GM19240 (cell line): Measurements from ENCODE around the gene CWC27.
A peak's percentile ranks its signal among the peaks of the same experiment; 100 is the strongest.
"Not testable (repeated sequence)": the region's sequence is repeated elsewhere in the genome, so short reads cannot be mapped to it uniquely, and the experiment has no call there.

Experiments used
- DNase-seq: peaks from one replicate; pipeline ENCODE4 v3.0.0; 2011; ENCODE audit warnings: low spot score; ENCODE audit not compliant: insufficient read length

CWC27 gene

DNA sequence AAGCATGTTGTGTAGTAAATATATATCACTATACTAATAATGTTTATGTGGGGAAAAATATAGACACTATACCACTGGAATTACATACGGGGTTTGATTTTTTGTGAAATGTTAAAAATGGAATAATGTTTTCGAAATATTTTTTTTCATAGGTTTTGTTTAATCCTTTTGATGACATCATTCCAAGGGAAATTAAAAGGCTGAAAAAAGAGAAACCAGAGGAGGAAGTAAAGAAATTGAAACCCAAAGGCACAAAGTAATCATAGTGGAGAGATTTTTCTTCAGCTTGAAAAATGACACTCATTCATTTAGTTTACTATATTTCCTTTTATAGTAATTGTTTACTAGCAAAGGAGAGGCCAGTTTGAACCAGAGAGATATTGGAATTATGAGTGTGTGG lies 17.6 kb downstream of the CWC27 start:
- no peak for DNase-seq

DNA sequence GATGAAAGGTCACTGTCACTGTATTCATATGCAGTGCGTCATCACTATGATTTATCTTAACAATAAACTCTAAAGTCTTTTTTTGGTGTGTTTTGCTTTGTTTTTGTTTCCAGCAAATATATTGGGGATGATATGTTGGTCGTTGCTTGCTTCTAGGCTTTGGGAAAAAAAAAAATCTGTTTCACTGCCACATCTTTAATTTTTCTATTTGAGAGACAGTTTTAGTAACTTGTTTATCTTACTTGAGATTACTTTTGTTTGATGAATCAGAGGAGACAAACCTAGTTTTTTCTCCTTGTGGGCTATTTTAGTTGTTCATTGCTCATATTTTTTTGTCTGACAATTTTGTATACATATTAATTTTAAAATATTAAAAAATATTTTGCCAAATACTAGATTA lies 19.4 kb downstream of the CWC27 start:
- no peak for DNase-seq

DNA sequence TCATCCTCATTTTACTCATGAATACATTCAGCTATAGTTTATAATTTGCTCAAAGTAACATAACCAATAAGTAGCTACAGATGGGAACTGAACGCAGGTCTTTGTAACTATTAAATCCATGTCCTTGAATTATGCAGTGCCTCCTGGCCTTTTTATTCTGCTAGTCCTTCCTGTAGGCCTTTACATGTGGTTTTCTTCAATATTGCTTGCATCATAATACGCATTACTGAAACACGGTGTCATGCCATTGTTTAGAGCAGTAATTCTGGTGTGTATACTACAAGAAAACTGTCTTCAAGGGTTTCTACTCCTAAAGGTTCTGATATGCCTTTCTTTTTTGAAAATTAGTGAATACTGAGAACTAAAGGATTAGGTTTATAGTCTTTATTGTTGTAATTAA lies 20.7 kb downstream of the CWC27 start:
- DNase-seq: no peak

DNA sequence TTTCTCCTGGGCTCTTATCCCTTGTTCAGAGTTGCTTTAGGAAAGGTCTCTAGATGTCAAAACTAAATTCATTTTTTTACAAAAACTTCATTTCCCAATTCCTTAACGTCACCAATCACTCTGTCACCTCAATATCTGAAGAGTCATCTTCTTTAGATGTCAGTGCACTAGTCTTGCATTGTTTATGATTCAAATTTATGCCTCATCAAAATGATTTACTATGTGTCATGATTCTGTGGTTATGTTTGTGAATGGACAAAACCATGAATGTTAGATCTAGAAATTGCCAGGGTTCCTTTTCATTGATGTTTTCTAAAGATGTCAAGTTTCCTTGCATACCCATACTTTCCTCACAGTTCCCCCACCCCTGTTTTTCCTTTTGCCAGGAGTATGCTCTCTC lies 21.5 kb downstream of the CWC27 start:
- no peak for DNase-seq

DNA sequence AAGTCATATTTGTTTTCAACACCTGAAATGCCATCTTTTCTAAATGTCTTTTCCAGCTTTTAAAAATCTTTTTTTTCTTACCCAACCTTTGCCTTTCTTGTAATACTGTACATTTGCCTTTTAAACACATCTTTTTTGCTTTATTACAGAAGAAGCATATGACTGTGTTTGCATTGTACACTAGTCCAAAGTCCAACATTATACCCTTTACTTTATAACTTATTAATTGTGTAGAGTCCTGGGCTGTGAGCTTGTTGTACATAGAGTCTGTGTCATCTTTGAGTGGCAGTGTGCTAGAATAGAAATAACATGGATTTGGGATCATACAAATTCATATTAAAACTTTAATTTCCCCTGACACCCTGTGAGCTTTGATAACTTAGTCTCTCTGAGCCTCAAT lies 23.7 kb downstream of the CWC27 start:
- DNase-seq: no peak

DNA sequence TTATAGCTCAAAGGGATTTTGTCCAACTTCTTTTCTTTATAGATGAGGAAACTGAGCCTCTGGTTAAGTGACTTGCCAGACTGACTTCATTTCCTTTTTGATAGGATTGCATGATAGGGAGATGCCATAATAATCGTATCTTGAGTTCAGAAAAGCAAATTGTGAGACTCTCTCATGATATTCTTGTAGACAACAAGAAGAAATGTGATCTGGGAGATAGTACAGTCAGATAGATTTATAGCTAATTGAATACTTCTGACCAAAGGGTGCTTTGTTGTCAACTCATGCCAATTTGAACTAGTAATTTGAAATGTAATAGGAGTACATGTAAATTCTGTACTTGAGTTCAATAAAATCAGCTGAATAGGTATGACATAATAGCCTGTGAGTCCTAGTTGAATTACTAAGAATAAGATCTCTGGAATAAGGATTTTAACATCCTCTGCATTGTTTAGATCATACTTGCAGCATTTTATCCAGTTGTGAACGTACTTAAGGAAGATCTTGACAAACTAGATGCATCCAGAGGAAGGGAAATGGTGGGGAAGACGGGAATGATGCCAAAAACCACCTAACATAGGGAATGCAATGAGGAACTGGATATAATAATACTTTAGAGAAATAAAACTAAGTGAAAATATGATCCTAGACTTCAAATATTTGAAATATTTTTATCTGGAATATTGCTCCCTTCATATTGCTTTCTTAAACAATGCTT lies 25.5 kb downstream of the CWC27 start:
- no peak for DNase-seq

DNA sequence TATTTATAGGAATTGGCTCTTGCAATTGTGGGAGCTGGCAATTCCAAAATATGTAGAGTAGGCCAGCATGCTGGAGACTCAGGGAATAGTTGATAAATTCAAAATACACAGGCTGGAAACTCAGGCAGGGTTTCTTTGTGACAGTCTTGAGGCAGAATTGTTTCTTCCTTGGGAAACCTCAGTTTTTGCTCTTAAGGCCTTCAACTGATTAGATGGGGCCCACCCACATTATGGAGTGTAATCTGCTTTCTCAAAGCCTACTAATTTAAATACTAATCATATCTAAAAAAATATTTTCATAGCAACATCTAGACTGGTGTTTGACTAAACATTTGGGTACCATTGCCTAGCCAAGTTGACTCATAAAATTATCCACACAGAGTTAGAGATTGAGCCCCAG lies 27.6 kb downstream of the CWC27 start:
- no peak for DNase-seq

DNA sequence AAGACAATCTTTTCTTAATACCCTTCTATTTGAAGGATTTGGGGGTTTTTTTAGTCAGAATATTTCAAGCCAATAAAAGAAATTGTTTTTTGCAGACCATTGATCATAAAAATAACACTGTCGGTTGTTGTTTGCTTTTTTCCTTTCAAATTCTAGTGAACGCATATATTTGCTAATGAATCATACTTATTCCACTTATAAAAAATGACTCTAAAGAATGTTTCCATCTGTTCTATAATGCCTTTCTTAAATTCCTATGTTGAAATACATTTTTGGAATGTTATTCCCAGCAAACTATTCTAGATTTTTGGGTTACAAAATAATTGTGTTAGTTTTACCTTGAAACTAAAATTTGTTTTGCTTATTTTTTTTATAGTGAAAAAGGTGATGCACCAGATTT lies 32.2 kb downstream of the CWC27 start:
- DNase-seq: no peak

DNA sequence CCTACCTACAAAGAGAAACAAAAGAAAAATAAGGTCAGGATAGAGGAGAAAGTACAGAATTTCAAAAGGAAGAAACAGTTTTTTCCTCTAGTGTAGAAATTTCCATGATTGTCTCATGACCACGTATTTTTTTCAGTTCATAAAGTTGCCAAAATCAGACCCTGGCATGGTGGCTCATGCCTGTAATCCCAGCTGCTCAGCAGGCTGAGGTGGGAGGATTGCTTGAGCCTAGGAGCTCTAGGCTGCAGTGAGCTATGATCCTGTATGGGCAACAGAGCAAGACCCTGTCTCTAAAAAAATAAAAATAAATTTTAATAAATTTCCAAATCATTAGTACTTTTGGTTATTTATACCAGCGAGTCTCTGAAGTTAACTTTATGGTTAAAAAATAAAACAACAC lies 37.8 kb downstream of the CWC27 start:
- DNase-seq: no peak

DNA sequence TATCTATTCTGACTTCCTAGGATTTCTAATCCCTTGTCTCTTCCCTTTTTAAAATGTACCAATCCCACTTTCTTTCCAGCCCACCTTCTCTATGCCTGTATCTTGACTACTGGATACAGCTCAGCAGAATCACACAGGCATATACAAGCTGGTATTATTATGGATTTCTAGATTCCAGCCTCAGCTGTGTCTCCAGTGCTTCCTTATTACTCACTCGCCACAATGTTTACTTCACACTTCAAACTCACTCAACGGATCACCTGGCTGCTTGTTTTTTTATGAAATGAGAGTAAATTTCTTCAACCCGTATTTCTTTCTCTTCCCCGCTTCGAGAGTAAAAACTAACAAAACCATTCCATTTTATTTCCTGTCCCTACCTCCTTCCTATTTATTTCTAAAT lies 38.8 kb downstream of the CWC27 start:
- DNase-seq: no peak

DNA sequence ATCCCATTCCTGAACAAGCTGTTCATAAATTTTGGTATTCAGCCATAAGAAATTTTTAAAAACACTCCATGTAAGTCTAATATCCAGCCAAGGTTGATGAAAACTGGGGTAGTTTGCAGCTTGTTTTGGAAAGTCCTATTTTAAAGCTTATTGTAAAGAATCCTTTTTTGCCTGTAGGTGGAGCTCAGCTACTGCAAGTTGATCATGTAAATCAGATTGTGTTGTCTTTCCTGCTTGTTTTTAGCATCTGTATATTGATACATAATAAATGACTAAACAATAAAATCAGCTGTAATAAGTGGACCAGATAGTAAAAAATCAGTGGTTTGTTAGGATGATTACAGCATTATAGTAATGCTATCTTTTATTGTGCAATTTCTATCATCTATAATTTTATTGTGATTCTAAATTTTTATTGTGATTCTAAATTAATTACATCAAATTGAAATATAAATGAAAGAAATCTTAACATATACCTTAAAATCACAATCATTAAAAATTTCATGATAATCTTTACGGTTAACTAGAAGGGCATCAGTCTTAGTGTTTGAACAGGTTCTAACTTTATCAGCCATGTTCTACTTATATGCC lies 42.4 kb downstream of the CWC27 start:
- no peak for DNase-seq

DNA sequence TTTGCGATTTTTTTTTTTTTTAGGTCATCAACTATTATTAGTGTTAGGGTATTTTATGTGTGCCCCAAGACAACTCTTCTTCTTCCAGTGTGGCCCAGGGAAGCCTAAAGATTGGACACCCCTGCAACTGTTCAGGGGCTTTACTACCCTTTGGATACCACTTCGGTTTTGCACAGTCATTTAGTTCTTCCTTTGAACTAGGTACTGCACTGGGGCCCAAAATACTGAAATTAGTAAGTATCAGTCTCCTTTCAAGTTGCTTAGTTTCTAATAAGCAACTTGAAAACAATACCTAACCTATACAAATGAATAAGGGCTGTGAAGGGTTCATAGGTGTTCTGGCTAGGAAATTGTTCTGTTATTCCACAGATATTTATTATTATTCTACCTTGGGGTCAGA lies 45.3 kb downstream of the CWC27 start:
- peak; percentile 4 for DNase-seq

DNA sequence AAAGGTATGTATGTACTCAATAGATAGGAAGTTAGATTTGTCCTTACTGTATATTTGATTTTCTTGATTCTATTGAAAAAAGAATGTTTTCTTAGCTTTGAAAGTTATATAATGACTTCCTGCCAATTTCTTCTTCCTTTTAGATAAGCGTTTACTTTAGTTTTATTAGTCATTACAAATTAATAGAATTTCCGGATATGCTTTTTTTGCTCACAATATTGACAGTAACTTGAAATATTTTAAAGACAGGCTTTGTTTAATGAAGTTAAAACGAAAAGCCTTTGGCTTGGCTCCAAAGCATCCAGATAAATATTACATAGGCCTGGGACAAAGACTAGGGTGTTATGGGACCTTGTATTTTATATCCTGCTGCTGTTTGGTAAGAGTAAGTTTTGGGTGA lies 49.5 kb downstream of the CWC27 start:
- no peak for DNase-seq

DNA sequence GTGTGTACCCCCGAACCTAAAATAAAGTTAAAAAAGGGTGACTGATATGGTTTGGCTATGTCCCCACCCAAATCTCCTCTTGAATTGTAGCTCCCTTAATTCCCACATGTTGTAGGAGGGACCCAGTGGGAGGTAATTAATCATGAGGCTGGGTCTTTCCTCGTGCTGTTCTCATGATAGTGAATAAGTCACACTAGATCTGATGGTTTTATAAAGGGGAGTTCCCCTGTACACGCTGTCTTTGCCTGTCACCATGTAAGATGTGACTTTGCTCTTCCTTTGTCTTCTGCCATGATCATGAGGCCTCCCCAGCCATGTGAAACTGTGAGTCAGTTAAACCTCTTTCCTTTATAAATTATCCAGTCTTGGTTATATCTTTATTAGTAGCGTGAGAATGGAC lies 50.6 kb downstream of the CWC27 start:
- not testable (repeated sequence) for DNase-seq

DNA sequence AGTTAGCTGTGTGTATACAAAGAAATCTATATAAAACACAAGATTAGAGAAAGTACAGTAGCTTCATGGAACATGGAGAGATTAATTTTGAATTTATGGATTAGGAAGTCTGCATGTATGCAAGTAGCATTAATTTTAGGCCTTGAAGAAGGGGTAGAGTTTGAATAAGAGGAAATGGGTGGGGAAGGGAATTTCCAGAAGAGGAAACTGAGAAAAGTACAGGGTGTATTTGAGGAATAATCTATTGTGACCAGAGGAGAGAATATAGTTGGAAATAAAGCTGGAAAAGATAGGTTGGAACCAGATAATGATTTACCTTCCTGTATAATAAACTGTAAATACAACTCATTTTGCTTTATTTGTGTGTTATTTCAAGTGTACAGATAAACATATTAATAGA lies 53.6 kb downstream of the CWC27 start:
- no peak for DNase-seq

DNA sequence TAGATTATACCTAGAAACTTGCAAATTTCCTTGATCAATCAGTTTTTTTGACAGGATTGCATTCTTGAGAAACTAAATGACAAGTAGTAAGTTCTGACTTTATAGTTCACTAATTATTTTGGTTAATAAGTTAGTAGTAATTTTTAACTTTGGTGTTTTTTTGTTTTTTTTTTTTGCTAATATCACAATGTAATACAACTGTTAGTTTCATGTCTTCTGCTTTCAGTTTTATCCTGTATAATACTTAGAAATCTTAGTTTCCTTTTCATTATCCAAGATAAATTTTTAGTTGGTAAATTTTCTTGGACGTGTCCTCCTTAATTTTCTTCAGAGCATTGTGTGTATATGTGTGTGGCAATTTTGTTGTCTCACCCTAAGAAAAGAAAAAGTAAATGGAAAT lies 57.8 kb downstream of the CWC27 start:
- no peak for DNase-seq

DNA sequence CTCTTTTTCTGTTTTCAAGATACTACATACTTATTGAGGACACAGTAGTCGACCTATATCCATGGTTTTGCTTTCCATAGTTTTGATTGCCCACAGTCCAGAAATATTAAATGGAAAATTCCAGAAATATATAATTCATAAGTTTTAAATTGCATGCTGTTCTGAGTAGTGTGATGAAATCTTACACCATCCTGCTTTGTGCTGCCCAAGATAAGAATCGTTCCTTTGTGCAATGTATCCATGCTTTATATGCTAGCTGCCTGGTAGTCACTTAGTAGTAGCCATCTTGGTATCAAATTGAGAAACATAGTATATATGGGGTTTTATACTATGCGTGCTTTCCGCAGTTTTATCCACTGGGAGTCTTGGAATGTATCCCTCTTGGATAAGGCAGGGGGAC lies 59.0 kb downstream of the CWC27 start:
- no peak for DNase-seq

DNA sequence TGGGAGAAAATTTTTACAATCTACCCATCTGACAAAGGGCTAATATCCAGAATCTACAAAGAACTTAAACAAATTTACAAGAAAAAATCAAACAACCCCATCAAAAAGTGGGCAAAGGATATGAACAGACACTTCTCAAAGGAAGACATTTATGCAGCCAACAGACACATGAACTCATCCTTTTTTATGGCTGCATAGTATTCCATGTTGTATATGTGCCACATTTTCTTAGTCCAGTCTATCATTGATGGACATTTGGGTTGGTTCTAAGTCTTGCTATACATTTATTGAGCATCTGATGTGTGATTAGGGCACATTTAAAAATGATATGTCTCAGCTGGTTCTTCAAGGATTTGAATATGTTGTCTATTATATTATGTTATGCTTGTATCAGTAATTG lies 61.9 kb downstream of the CWC27 start:
- not testable (repeated sequence) for DNase-seq

DNA sequence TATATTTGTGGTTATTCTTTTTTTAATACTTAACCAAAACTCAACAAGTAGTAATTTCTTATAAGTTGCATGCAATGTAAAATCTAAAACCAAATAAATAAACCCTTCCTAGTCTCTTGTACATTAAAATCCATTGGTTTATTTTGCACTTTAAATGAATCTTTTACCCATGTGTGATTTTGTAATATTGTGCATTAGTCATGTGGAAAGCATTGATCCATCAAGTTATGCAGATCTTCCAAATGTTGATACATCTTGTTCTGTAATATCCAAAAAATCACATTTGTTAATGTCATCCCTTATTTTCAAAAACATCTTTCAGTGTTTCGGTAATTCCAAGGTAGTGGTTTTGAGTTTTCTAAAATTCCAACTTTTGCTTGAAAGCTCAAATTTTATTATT lies 63.3 kb downstream of the CWC27 start:
- no peak for DNase-seq

DNA sequence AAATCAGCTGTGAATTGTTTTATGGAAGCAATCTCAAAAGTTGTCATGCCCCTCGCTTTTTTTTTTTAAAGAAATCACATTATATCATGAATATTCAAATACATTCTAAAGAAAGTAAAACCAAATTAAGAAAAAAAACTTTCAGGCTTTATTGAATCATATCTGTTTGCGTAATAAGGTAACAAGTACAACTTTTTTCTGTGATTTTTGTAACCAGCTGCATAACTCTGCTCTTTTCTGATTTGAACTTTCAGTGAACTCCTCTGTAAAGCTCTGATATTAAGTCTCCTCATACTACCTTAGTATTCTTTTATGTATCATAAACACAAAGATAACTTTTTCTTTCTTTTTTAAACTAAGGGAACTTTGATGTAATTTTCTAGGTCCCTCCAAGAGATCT lies 65.3 kb downstream of the CWC27 start:
- DNase-seq: no peak

DNA sequence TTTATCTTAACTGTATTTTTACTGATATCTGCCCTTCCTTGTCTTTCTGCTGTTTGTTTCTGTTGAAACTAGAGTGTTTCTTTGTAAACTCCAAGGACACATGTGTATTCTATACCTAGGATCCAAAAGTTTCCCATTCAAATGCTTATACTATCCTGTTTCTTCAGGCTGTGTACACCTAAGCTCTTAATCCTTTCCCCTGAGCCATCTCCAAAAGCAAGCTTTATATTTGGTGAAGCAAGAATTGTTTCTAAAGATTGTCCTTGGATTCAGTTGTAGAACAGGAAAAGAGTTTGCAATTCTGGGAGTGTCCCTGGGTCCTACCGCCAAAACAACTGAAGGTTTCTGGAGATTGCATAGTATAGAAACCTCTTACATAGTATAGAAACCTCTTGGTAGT lies 65.9 kb downstream of the CWC27 start:
- DNase-seq: no peak

DNA sequence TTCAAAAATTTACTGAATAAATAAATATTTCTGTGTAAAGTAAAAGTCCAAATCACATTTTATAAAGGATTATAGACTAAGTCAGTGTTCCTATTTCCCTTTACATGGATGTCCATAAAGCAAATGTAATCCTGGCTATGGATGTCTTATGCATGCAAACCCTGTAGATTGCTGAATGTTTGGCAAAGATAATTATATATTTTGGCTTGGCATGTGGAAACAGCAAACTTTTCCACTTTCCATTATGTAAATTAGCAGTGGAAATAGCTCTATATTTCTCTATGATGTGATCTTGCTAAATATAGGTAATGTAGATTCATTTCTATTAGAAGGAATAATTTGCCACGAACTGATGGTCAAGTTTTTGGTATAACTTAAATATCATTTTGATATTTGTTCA lies 66.5 kb downstream of the CWC27 start:
- no peak for DNase-seq

DNA sequence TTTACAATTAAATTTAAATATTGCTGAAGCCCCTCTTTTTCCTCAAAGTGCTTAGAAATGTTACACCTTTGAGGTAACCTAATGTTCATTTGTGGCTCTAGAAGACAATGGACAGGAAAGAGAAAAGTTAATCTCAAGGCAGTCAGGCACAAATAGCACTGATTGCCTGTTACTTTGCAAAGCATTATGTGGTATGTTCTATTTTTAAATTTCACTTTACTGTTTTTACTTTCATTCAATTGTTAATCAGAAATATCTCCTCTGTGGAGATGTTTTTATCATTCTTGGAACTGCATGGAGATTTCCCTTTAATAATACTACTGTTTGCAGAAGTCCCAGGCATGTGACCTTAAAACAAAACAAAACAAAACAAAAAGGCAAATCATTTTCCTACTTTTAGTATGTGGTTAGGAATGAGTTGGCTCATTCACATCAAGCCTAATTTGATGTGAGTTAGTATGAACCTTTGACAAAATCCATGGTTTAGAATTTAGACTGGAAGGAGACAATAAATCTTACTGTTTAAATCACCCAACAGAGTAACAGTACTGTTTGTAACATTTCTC lies 67.5 kb downstream of the CWC27 start:
- no peak for DNase-seq
